ENCODE results near the gene SLC25A40.
"Not testable (repeated sequence)": the region's sequence is repeated elsewhere in the genome, so short reads cannot be mapped to it uniquely, and the experiment has no call there.

The SLC25A40 gene

DNA sequence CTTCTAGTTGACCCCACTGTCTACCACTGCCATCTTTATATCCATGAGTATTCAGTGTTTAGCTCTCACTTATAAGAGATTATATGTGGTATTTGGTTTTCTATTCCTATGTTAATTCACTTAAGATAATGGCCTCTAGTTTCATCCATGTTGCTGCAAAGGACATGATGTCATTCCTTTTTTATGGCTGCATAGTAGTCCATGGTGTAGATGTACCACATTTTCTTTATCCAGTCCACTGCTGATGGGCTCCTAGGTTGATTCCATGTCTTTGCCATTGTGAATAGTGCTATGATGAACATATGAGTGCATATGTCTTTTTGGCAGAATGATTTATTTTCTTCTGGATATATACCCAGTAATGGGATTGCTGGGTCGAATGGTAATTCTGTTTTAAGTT lies 47.8 kb downstream of the SLC25A40 start:
- not testable (repeated sequence) for ATAC-seq
- peak; percentile 94 for TF ChIP-seq ZNF8 (CRISPR knock-in tag; IDR thresholded peaks at IDR 0.05)

DNA sequence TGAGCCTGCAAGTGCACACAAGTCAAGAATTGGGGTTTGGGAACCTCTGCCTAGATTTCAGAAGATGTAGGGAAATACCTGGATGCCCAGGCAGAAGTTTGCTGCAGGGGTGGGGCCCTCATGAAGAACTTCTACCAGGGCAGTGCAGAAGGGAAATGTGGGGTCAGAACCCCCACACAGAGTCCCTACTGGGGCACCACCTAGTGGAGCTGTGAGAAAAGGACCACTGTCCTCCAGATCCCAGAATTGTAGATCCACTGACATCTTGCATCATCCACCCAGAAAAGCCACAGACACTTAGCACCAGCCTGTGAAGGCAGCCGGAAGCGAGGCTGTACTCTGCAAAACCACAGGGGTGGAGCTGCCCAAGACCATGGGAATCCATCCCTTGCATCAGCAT lies 50.8 kb downstream of the SLC25A40 start:
- not testable (repeated sequence) for ATAC-seq

DNA sequence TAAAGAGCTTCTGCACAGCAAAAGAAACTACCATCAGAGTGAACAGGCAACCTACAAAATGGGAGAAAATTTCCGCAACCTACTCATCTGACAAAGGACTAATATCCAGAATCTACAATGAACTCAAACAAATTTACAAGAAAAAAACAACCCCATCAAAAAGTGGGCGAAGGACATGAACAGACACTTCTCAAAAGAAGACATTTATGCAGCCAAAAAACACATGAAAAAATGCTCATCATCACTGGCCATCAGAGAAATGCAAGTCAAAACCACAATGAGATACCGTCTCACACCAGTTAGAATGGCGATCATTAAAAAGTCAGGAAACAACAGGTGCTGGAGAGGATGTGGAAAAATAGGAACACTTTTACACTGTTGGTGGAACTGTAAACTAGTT lies 54.1 kb downstream of the SLC25A40 start:
- not testable (repeated sequence) for ATAC-seq

DNA sequence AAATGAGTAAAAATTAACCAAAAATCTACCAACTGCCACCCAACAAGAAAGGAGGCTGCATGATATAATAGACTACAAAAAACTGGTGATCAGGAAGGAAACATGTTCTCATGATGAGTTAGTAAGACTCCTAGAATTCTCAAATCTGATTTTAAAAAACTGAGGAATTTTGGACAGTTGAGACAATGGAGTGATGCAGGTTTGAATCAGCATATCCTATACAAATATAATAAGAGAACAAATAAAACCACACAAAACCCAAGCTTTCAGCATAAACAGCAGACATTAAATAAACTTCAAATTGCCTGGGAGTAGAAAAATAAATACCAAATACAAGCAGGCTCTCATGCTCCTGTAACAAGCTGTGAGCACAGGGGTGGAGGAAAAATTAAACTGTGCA lies 57.8 kb downstream of the SLC25A40 start:
- TF ChIP-seq, protein P1, sequence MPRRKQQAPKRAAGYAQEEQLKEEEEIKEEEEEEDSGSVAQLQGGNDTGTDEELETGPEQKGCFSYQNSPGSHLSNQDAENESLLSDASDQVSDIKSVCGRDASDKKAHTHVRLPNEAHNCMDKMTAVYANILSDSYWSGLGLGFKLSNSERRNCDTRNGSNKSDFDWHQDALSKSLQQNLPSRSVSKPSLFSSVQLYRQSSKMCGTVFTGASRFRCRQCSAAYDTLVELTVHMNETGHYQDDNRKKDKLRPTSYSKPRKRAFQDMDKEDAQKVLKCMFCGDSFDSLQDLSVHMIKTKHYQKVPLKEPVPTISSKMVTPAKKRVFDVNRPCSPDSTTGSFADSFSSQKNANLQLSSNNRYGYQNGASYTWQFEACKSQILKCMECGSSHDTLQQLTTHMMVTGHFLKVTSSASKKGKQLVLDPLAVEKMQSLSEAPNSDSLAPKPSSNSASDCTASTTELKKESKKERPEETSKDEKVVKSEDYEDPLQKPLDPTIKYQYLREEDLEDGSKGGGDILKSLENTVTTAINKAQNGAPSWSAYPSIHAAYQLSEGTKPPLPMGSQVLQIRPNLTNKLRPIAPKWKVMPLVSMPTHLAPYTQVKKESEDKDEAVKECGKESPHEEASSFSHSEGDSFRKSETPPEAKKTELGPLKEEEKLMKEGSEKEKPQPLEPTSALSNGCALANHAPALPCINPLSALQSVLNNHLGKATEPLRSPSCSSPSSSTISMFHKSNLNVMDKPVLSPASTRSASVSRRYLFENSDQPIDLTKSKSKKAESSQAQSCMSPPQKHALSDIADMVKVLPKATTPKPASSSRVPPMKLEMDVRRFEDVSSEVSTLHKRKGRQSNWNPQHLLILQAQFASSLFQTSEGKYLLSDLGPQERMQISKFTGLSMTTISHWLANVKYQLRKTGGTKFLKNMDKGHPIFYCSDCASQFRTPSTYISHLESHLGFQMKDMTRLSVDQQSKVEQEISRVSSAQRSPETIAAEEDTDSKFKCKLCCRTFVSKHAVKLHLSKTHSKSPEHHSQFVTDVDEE (CRISPR knock-in tag; IDR thresholded peaks at IDR 0.05) = no peak
- TF ChIP-seq SNAI2 (CRISPR knock-in tag; IDR thresholded peaks at IDR 0.05) (no peak), GLIS3 (CRISPR knock-in tag; IDR thresholded peaks at IDR 0.05) (no peak), ZFP3 (CRISPR knock-in tag; IDR thresholded peaks at IDR 0.05) (no peak)
- TF ChIP-seq, protein P2, sequence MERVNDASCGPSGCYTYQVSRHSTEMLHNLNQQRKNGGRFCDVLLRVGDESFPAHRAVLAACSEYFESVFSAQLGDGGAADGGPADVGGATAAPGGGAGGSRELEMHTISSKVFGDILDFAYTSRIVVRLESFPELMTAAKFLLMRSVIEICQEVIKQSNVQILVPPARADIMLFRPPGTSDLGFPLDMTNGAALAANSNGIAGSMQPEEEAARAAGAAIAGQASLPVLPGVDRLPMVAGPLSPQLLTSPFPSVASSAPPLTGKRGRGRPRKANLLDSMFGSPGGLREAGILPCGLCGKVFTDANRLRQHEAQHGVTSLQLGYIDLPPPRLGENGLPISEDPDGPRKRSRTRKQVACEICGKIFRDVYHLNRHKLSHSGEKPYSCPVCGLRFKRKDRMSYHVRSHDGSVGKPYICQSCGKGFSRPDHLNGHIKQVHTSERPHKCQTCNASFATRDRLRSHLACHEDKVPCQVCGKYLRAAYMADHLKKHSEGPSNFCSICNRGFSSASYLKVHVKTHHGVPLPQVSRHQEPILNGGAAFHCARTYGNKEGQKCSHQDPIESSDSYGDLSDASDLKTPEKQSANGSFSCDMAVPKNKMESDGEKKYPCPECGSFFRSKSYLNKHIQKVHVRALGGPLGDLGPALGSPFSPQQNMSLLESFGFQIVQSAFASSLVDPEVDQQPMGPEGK (CRISPR knock-in tag; IDR thresholded peaks at IDR 0.05; ENCODE audit: borderline replicate concordance) = no peak
- TF ChIP-seq, protein P3, sequence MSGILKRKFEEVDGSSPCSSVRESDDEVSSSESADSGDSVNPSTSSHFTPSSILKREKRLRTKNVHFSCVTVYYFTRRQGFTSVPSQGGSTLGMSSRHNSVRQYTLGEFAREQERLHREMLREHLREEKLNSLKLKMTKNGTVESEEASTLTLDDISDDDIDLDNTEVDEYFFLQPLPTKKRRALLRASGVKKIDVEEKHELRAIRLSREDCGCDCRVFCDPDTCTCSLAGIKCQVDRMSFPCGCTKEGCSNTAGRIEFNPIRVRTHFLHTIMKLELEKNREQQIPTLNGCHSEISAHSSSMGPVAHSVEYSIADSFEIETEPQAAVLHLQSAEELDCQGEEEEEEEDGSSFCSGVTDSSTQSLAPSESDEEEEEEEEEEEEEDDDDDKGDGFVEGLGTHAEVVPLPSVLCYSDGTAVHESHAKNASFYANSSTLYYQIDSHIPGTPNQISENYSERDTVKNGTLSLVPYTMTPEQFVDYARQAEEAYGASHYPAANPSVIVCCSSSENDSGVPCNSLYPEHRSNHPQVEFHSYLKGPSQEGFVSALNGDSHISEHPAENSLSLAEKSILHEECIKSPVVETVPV (CRISPR knock-in tag; IDR thresholded peaks at IDR 0.05) = no peak
- no peak for ATAC-seq

DNA sequence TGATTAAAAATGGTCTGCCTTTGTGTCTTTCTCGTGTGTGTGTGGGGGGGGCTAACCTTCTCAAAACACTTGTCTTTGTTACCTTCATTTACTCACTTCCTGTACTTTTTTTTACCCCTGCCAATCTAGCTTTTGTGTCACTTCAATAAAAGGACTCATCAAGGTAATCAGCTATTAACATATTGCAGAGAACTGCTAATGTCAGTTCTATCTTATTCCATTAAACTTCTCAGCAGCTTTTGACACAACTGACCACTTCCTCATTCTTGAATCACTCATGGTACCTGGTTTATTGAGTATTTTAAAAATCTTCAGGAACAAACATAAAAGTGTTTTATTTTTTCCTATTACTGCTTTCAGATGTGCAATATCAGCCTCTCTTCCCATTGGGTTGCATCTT lies 59.8 kb downstream of the SLC25A40 start:
- ATAC-seq = no peak

More for the DNA sequence above, 59.8 kb downstream of the SLC25A40 start:
- TF ChIP-seq BACH2 (CRISPR knock-in tag; IDR thresholded peaks at IDR 0.05; ENCODE audit: borderline replicate concordance) (no peak), ZNF565 (CRISPR knock-in tag; conservative IDR thresholded peaks at IDR 0.05; ENCODE audit: low read depth) (no peak), TCF4 (CRISPR knock-in tag; IDR thresholded peaks at IDR 0.05; ENCODE audit: borderline replicate concordance) (no peak), ISL1 (CRISPR knock-in tag; IDR thresholded peaks at IDR 0.05) (no peak), TOX (CRISPR knock-in tag; IDR thresholded peaks at IDR 0.05; ENCODE audit: borderline replicate concordance) (no peak), ZNF8 (CRISPR knock-in tag; IDR thresholded peaks at IDR 0.05) (no peak), OSR1 (CRISPR knock-in tag; IDR thresholded peaks at IDR 0.05) (no peak), ARNTL (CRISPR knock-in tag; IDR thresholded peaks at IDR 0.05; ENCODE audit: borderline replicate concordance, low read depth) (no peak), SNAI2 (CRISPR knock-in tag; IDR thresholded peaks at IDR 0.05) (no peak)
- TF ChIP-seq, protein P3 (CRISPR knock-in tag; IDR thresholded peaks at IDR 0.05) = no peak
- TF ChIP-seq, protein P1 (CRISPR knock-in tag; IDR thresholded peaks at IDR 0.05) = no peak
- TF ChIP-seq, protein P4, sequence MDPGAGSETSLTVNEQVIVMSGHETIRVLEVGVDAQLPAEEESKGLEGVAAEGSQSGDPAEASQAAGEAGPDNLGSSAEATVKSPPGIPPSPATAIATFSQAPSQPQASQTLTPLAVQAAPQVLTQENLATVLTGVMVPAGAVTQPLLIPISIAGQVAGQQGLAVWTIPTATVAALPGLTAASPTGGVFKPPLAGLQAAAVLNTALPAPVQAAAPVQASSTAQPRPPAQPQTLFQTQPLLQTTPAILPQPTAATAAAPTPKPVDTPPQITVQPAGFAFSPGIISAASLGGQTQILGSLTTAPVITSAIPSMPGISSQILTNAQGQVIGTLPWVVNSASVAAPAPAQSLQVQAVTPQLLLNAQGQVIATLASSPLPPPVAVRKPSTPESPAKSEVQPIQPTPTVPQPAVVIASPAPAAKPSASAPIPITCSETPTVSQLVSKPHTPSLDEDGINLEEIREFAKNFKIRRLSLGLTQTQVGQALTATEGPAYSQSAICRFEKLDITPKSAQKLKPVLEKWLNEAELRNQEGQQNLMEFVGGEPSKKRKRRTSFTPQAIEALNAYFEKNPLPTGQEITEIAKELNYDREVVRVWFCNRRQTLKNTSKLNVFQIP (CRISPR knock-in tag; IDR thresholded peaks at IDR 0.05; ENCODE audit: borderline replicate concordance, low read depth) = no peak

Data from SK-N-SH treated with all-trans-retinoic acid at 6 μM for 48 hours (cell line).